Measurements from ENCODE around the gene HNRNPA3.

GRCh38 chr2:177180269-177181000 is 32.2 kb upstream of the HNRNPA3 start:
- TF ChIP-seq, protein P1, sequence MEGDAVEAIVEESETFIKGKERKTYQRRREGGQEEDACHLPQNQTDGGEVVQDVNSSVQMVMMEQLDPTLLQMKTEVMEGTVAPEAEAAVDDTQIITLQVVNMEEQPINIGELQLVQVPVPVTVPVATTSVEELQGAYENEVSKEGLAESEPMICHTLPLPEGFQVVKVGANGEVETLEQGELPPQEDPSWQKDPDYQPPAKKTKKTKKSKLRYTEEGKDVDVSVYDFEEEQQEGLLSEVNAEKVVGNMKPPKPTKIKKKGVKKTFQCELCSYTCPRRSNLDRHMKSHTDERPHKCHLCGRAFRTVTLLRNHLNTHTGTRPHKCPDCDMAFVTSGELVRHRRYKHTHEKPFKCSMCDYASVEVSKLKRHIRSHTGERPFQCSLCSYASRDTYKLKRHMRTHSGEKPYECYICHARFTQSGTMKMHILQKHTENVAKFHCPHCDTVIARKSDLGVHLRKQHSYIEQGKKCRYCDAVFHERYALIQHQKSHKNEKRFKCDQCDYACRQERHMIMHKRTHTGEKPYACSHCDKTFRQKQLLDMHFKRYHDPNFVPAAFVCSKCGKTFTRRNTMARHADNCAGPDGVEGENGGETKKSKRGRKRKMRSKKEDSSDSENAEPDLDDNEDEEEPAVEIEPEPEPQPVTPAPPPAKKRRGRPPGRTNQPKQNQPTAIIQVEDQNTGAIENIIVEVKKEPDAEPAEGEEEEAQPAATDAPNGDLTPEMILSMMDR (IDR thresholded peaks at IDR 0.05; ENCODE audit: low read depth, low read length, poor library complexity, severe bottlenecking), result no peak
- no peak for TF ChIP-seq EZH2phosphoT487 (IDR thresholded peaks at IDR 0.05; ENCODE audit: borderline replicate concordance, low read length)
